Ishikawa (cell line): ENCODE results near the gene MBL2.
A peak's percentile ranks its signal among the peaks of the same experiment; 100 is the strongest.

Source experiments
- CEBPB ChIP-seq: IDR thresholded peaks from 2 replicates; pipeline ENCODE4 v1.6.1; 2012
- CREB1 ChIP-seq: IDR thresholded peaks from 2 replicates; pipeline ENCODE4 v1.6.1; 2012; ENCODE audit warnings: low read depth
- FOXM1 ChIP-seq: IDR thresholded peaks from 2 replicates; pipeline ENCODE4 v1.6.1; 2012; ENCODE audit warnings: low read depth, borderline replicate concordance
- MAX ChIP-seq: IDR thresholded peaks from 2 replicates; pipeline ENCODE4 v1.6.1; 2012
- RAD21 ChIP-seq: IDR thresholded peaks from 2 replicates; pipeline ENCODE4 v1.6.1; 2012; ENCODE audit warnings: low read depth
- REST ChIP-seq: IDR thresholded peaks from 2 replicates; pipeline ENCODE4 v1.6.1; 2012; ENCODE audit warnings: low read depth, mild to moderate bottlenecking
- TAF1 ChIP-seq: IDR thresholded peaks from 2 replicates; pipeline ENCODE4 v1.6.1; 2012; ENCODE audit warnings: low read depth, mild to moderate bottlenecking
- TCF12 ChIP-seq: IDR thresholded peaks from 2 replicates; pipeline ENCODE4 v1.6.1; 2012; ENCODE audit warnings: low read depth
- TEAD4 ChIP-seq: IDR thresholded peaks from 2 replicates; pipeline ENCODE4 v1.6.1; 2012
- YY1 ChIP-seq: IDR thresholded peaks from 2 replicates; pipeline ENCODE4 v1.6.1; 2012; ENCODE audit warnings: low read depth
- ZBTB7A ChIP-seq: IDR thresholded peaks from 2 replicates; pipeline ENCODE4 v1.6.1; 2012; ENCODE audit warnings: low read depth
- TF ChIP-seq, protein P1 (sequence below): IDR thresholded peaks from 2 replicates; pipeline ENCODE4 v1.6.1; 2012

MBL2 gene

DNA sequence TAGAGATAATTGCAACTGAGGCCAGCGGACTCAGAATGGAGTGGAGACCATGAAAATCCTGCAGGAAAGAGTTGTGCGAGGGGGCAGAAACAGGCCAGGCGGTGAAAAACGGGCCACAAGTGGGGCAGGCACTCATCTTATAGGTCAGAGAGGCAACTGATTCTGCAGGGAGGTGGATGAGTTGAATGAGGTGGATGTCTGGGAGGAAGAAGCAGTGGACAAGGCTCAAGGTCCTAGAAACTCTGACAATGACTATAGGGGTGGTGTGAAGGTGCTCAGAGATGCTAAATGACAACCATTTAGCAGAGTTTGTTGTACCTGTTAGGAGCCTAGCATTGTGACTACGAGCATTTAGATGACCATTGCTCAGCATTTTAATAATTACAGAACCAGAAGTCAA, 33.6 kb downstream of the MBL2 start:
- TF ChIP-seq YY1 (no peak), RAD21 (no peak), TCF12 (no peak), CEBPB (no peak), REST (no peak), TEAD4 (no peak), MAX (no peak), TAF1 (no peak), CREB1 (no peak), FOXM1 (no peak), ZBTB7A (no peak)
- TF ChIP-seq, protein P1, sequence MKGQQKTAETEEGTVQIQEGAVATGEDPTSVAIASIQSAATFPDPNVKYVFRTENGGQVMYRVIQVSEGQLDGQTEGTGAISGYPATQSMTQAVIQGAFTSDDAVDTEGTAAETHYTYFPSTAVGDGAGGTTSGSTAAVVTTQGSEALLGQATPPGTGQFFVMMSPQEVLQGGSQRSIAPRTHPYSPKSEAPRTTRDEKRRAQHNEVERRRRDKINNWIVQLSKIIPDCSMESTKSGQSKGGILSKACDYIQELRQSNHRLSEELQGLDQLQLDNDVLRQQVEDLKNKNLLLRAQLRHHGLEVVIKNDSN: no peak

GRCh38 chr10:52729271-52730104, 43.1 kb downstream of the MBL2 start:
- TF ChIP-seq RAD21 (peak; percentile 84), FOXM1 (no peak)

DNA sequence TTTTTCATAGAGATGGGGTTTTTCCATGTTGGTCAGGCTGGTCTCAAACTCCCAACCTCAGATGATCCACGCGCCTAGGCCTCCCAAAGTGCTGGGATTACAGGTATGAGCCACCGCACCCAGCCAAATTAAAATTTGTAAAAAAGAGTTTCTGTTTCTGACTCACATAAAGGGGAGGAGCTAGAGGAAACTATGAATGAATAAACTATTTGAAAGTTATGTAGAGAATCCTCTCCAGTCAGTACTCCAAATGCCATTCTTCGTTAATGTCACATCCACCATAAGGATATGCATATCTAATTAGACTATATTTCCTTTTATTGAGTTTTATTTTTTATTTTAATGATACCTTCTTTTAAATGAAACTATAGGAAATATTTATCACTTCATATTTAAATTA, 52.6 kb downstream of the MBL2 start:
- no peak for TF ChIP-seq TCF12
- no peak for TF ChIP-seq ZBTB7A
- no peak for TF ChIP-seq YY1
- no peak for TF ChIP-seq REST
